Caco-2 (cell line): ENCODE measurements around the gene ATG9A. TPM values are rescaled to one million over a fixed set of nuclear protein-coding genes. Genes with fewer than 3 reads are reported as not detected.

Experiments
- BruUV-seq: library from RNA; stranded (reverse); fragments of 400-500 nt; replicated peaks from 2 replicates; lab custom pipeline; 2021; lab: Mats Ljungman, UMichigan
- CTCF ChIA-PET: fragments of 300-600 bp; sonication (Branson Sonifier 250); formaldehyde crosslinking; loops from one replicate; lab custom pipeline; 2022; ENCODE audit warnings: antibody characterized with exemption; lab: Charles Lee
- POLR2A ChIA-PET: fragments of 300-600 bp; sonication (Branson Sonifier 250); formaldehyde crosslinking; loops from one replicate; lab custom pipeline; 2022; ENCODE audit warnings: antibody characterized with exemption; lab: Charles Lee
- DNase-seq, 2 experiments: peaks; one replicate each; pipeline versions ENCODE4 v3.0.0 to v3.0.0-alpha.2; 2020 to 2022
- H3K27me3 ChIP-seq: replicated peaks from 2 replicates; pipeline ENCODE4 v1.6.0; 2011; ENCODE audit warnings: low read length; ENCODE audit not compliant: control insufficient read depth, insufficient read depth
- H3K36me3 ChIP-seq: 2 replicates; pipeline ENCODE4 v1.5.1; 2011; ENCODE audit warnings: low read length; ENCODE audit not compliant: control insufficient read depth, insufficient read depth
- H3K4me1 ChIP-seq: fragments of 250-450 bp; sonication (Bioruptor Pico); 2 replicates; pipeline ENCODE4 v1.5.1; 2020; ENCODE audit warnings: mild to moderate bottlenecking
- H3K4me3 ChIP-seq: 2 replicates; pipeline ENCODE4 v1.5.1; 2011; ENCODE audit warnings: low read depth, mild to moderate bottlenecking, control low read depth, low read length
- H3K9me3 ChIP-seq: fragments of 250-450 bp; sonication (Bioruptor Pico); 2 replicates; pipeline ENCODE4 v1.5.1; 2020; ENCODE audit warnings: mild to moderate bottlenecking, moderate library complexity
- H3K27ac Mint-ChIP-seq: one replicate; pipeline ENCODE4 v1.8.0; 2022; ENCODE audit warnings: mixed read lengths; ENCODE audit not compliant: unreplicated experiment
- H3K27me3 Mint-ChIP-seq: one replicate; pipeline ENCODE4 v1.8.0; 2022; ENCODE audit warnings: mixed read lengths; ENCODE audit not compliant: insufficient read depth, unreplicated experiment
- H3K36me3 Mint-ChIP-seq: one replicate; pipeline ENCODE4 v1.8.0; 2022; ENCODE audit warnings: mild to moderate bottlenecking, mixed read lengths; ENCODE audit not compliant: insufficient read depth, unreplicated experiment
- H3K4me1 Mint-ChIP-seq: one replicate; pipeline ENCODE4 v1.8.0; 2022; ENCODE audit warnings: low read depth, mixed read lengths; ENCODE audit not compliant: unreplicated experiment
- H3K4me3 Mint-ChIP-seq: one replicate; pipeline ENCODE4 v1.8.0; 2022; ENCODE audit warnings: mild to moderate bottlenecking, moderate library complexity, mixed read lengths; ENCODE audit not compliant: unreplicated experiment
- H3K9me3 Mint-ChIP-seq: one replicate; pipeline ENCODE4 v1.8.0; 2022; ENCODE audit warnings: mixed read lengths; ENCODE audit not compliant: unreplicated experiment
- intact Hi-C: fragments of 100-400 bp; cut with micrococcal nuclease; formaldehyde crosslinking; loops from one replicate; pipeline ENCODE4 v1.10.0; 2022; ENCODE audit not compliant: unreplicated experiment
- total RNA-seq: library from RNA; stranded (reverse); gene quantifications from 2 replicates; pipeline ENCODE4 v1.2.3, GENCODE V29; 2022
- TF ChIP-seq, protein P1 (sequence below), 2 experiments: fragments of 200-600 bp in 1 of 2; IDR thresholded peaks; 1 replicate in 1 of 2; 2 replicates in 1 of 2; pipeline versions ENCODE4 v1.5.1 to v1.8.0; 2011 to 2022; ENCODE audit warnings: antibody characterized with exemption in 1 of 2, control low read depth in 1 of 2, inconsistent platforms in 1 of 2, low read depth in 1 of 2, low read length in 1 of 2, mild to moderate bottlenecking in 1 of 2, moderate library complexity in 1 of 2; ENCODE audit not compliant: insufficient read depth in 1 of 2, severe bottlenecking in 1 of 2, unreplicated experiment in 1 of 2

Gene ATG9A
- total RNA-seq, 1 experiment from 2014 or later: 62.9 TPM

DNA sequence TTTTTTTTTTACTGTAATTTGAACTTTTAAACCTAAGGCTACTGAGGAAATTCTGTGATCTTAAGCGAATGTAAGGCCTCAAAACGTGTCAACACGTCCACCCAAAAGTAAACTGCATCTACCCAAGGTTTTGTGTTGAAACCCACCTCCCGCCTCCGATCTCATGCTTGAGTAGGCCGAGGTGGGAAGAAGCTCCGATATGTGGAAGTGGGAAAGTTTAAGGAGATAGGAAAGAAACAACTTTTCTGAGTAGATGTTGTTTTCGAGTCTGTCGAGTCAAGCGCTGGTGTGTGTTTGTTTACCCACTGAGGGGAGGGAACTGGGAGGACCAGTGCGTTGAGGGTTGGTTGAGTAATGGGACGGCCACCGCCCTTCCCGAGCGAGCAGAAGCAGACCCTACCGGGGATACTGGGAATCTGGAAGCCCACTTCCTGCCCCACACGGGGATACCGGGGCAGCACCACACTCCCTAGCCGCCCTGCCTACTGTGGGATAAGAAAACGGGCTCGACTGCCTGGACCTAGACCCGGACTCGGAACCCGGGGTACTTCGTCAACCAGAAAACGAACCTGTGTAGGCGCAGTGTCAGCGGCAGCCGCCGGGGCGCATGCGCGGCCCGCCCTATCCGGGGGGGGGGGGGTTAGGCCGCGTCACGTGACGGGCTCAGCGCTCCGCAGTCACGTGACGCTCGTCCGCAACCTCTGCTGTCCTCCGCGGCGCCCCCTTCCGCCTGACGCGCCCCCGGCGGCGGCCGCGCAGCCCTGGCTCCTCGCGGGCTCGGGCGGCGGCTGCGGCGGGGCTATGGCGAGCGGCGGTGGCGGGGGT lies 51.7 kb downstream of the ATG9A start, which contains the start of gene RETREG2:
TSS of gene RETREG2 (plus strand) at position 724 of the 825 bp plus-strand sequence. CDS start at position 802, 78 bp downstream.
- TF ChIP-seq, protein P1, sequence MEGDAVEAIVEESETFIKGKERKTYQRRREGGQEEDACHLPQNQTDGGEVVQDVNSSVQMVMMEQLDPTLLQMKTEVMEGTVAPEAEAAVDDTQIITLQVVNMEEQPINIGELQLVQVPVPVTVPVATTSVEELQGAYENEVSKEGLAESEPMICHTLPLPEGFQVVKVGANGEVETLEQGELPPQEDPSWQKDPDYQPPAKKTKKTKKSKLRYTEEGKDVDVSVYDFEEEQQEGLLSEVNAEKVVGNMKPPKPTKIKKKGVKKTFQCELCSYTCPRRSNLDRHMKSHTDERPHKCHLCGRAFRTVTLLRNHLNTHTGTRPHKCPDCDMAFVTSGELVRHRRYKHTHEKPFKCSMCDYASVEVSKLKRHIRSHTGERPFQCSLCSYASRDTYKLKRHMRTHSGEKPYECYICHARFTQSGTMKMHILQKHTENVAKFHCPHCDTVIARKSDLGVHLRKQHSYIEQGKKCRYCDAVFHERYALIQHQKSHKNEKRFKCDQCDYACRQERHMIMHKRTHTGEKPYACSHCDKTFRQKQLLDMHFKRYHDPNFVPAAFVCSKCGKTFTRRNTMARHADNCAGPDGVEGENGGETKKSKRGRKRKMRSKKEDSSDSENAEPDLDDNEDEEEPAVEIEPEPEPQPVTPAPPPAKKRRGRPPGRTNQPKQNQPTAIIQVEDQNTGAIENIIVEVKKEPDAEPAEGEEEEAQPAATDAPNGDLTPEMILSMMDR (IDR thresholded peaks at IDR 0.05; ENCODE audit: insufficient read depth in 1 of 2, low read depth in 1 of 2, low read length in 1 of 2, severe bottlenecking in 1 of 2, unreplicated experiment in 1 of 2): peak; percentile 17 to 38
- DNase-seq: peak; percentile 89 to 90
- peak within 1 kb of the TSS; percentile 93 for H3K4me3 ChIP-seq
- Mint-ChIP-seq H3K27me3 (no peaks in the 10 kb centered on the region), H3K4me1 (peaks cover 18% of the 10 kb centered on the region), H3K9me3 (no peaks in the 10 kb centered on the region), H3K36me3 (peaks cover 38% of the 10 kb centered on the region), H3K4me3 (peak within 1 kb of the TSS; percentile 90), H3K27ac (peak within 1 kb of the TSS; percentile 89)
- H3K27me3 ChIP-seq: no peaks in the 10 kb centered on the region; the same call in 1 of the 2 replicates
- ChIA-PET CTCF (interaction anchor here (0.9 to 2.0 kb wide), 2 partner anchors 42 to 117 kb away, joined by 3 to 11 read pairs; no protein-coding TSS in a partner anchor), POLR2A (no interaction called here)
- no peaks in the 10 kb centered on the region for H3K9me3 ChIP-seq
- H3K36me3 ChIP-seq: peaks cover 15% of the 10 kb centered on the region
- intact Hi-C loops: loop anchor here (1.0 to 5.0 kb wide), 3 partner anchors 29 to 100 kb away; partner anchors contain the start of genes ABCB6, DNAJB2 and ZFAND2B
- BruUV-seq: TSS peak; percentile 28
- H3K4me1 ChIP-seq: peaks cover 12% of the 10 kb centered on the region

DNA sequence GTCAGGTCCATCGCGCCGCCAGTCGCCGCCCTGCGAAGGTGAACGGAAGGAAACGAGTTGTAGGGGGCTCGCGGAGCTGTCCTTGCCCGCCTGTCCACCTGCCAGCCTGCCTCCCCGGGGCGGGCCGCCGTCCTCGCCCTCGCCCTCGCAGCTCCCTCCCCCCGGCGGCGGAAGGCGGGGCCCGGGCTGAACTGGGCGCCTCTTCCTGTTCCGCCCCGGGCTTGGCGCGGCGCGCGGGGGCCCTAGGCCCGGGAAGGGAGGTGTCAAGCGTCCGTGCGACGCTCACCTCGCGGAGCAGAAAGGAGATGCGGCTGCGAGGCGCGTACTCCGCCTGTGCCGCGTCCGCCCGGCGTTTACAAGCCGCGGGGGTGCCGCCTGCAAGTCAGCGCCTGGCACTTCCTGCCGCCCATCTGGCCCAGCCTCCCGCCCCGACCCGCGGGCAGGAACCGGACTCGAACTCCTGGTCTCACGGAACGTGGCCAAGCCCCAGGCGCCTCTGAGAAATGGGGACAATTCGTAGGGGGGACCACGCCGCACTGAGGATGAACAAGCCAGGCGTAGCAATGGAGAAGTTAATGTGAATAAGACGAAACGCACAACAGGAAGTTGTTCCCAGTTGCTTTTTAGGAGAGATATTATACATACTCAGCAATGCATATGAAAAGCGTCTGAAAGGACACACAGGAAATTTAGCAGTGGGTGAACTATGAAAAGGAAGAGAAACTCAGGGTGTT lies 52.5 kb downstream of the ATG9A start, which contains the start of gene CNPPD1:
TSS of gene CNPPD1 (minus strand) at position 108 of the 734 bp plus-strand sequence. CDS start at position 11, 97 bp downstream.
- H3K4me1 Mint-ChIP-seq: peaks cover 18% of the 10 kb centered on the region
- peaks cover 16% of the 10 kb centered on the region for H3K36me3 ChIP-seq
- no peaks in the 10 kb centered on the region for H3K27me3 Mint-ChIP-seq
- POLR2A ChIA-PET: interaction anchor here (0.6 to 1.4 kb wide), 11 partner anchors 13 to 211 kb away, joined by 3 to 13 read pairs (median 6); partner anchors contain the start of genes ABCB6, DNAJB2, DNPEP and GLB1L
- peak within 1 kb of the TSS; percentile 93 for H3K4me3 ChIP-seq
- no peaks in the 10 kb centered on the region for H3K9me3 Mint-ChIP-seq
- peak within 1 kb of the TSS; percentile 89 for H3K27ac Mint-ChIP-seq
- peaks cover 12% of the 10 kb centered on the region for H3K4me1 ChIP-seq
- BruUV-seq: TSS peak; percentile 41
- peak; percentile 89 to 94 for DNase-seq
- H3K4me3 Mint-ChIP-seq: peak within 1 kb of the TSS; percentile 90
- CTCF ChIA-PET: interaction anchor here (0.6 to 2.0 kb wide), 9 partner anchors 29 to 210 kb away, joined by 3 to 13 read pairs (median 4); partner anchors contain the start of genes ANKZF1, ATG9A and ZFAND2B
- intact Hi-C loops: loop anchor here (1.0 to 5.0 kb wide), 4 partner anchors 17 to 210 kb away; partner anchors contain the start of genes ABCB6, DNAJB2, DNPEP and NHEJ1
- peaks cover 37% of the 10 kb centered on the region for H3K36me3 Mint-ChIP-seq
- H3K27me3 ChIP-seq: no peaks in the 10 kb centered on the region; the same call in 1 of the 2 replicates
- TF ChIP-seq, protein P1 (IDR thresholded peaks at IDR 0.05; ENCODE audit: insufficient read depth in 1 of 2, low read depth in 1 of 2, low read length in 1 of 2, severe bottlenecking in 1 of 2, unreplicated experiment in 1 of 2): no peak
- H3K9me3 ChIP-seq: no peaks in the 10 kb centered on the region
